OCI-LY1 (cell line): ENCODE data around the gene EID3.

Experiments
- H2AFZ ChIP-seq: fragments of 200-600 bp; sonication (generic), shearing (Covaris generic); 2 replicates; pipeline ENCODE4 v1.6.0; 2014; ENCODE audit warnings: antibody characterized with exemption, mild to moderate bottlenecking, low read length
- H3F3A ChIP-seq: fragments of 200-600 bp; sonication (generic), shearing (Covaris generic); 2 replicates; pipeline ENCODE4 v1.6.0; 2014; ENCODE audit warnings: mild to moderate bottlenecking, antibody characterized with exemption, low read length, moderate library complexity; ENCODE audit not compliant: insufficient read depth
- H3K27ac ChIP-seq: fragments of 200-600 bp; sonication (generic); 2 replicates; pipeline ENCODE4 v1.5.1; 2014; ENCODE audit warnings: low read length, mixed run types, mild to moderate bottlenecking, low read depth; ENCODE audit not compliant: poor library complexity, severe bottlenecking
- H3K27me3 ChIP-seq: fragments of 200-600 bp; sonication (generic); 2 replicates; pipeline ENCODE4 v1.6.0; 2014; ENCODE audit warnings: antibody characterized with exemption, mild to moderate bottlenecking, low read length, moderate library complexity; ENCODE audit not compliant: insufficient read depth
- H3K36me3 ChIP-seq: fragments of 200-600 bp; sonication (generic); 2 replicates; pipeline ENCODE4 v1.6.1; 2014; ENCODE audit warnings: mild to moderate bottlenecking, antibody characterized with exemption, low read length, moderate library complexity, mixed read lengths; ENCODE audit not compliant: insufficient read depth
- H3K4me1 ChIP-seq: fragments of 200-600 bp; sonication (generic); 2 replicates; pipeline ENCODE4 v1.5.1; 2014; ENCODE audit warnings: mild to moderate bottlenecking, low read length, moderate library complexity; ENCODE audit not compliant: insufficient read depth, severe bottlenecking
- H3K4me2 ChIP-seq: fragments of 200-600 bp; sonication (generic), shearing (Covaris generic); 2 replicates; pipeline ENCODE4 v1.6.1; 2014; ENCODE audit warnings: low read length
- H3K4me3 ChIP-seq: fragments of 200-600 bp; sonication (generic); 2 replicates; pipeline ENCODE4 v1.5.1; 2014; ENCODE audit warnings: low read length, low read depth, mild to moderate bottlenecking, mixed read lengths; ENCODE audit not compliant: poor library complexity, severe bottlenecking
- H3K79me2 ChIP-seq: fragments of 200-600 bp; shearing (Covaris generic); 2 replicates; pipeline ENCODE4 v1.6.1; 2016; ENCODE audit warnings: mixed run types, low read length, mixed read lengths; ENCODE audit not compliant: insufficient read depth
- H3K9ac ChIP-seq: fragments of 200-600 bp; sonication (generic), shearing (Covaris generic); 2 replicates; pipeline ENCODE4 v1.6.1; 2014; ENCODE audit warnings: mild to moderate bottlenecking, low read length, mixed read lengths
- H3K9me2 ChIP-seq: fragments of 200-600 bp; sonication (generic), shearing (Covaris generic); 2 replicates; pipeline ENCODE4 v1.6.1; 2014; ENCODE audit warnings: low read depth, mild to moderate bottlenecking, low read length, mixed read lengths
- H3K9me3 ChIP-seq: fragments of 200-600 bp; shearing (Covaris generic); 2 replicates; pipeline ENCODE4 v1.6.1; 2014; ENCODE audit warnings: low read length, mixed read lengths
- H4K20me1 ChIP-seq: fragments of 200-600 bp; sonication (generic), shearing (Covaris generic); 2 replicates; pipeline ENCODE4 v1.6.0; 2016; ENCODE audit warnings: mild to moderate bottlenecking, low read length; ENCODE audit not compliant: insufficient read depth
- EZH2 ChIP-seq: fragments of 200-600 bp; sonication (generic), shearing (Covaris generic); IDR thresholded peaks from 2 replicates; pipeline ENCODE4 v1.8.0; 2017; ENCODE audit warnings: borderline replicate concordance, mixed run types, mild to moderate bottlenecking, antibody characterized with exemption, low read length, moderate library complexity, mixed read lengths
- TF ChIP-seq, protein P1 (sequence below): fragments of 200-600 bp; sonication (generic), shearing (Covaris generic); IDR thresholded peaks from 2 replicates; pipeline ENCODE4 v1.5.1; 2017; ENCODE audit warnings: mild to moderate bottlenecking, antibody characterized with exemption, low read length, moderate library complexity, mixed read lengths

The EID3 gene

GRCh38 chr12:104348283-104348993, 44.9 kb downstream of the EID3 start:
- Histone ChIP-seq H4K20me1 (no peaks in the 10 kb centered on the region), H3K36me3 (peaks cover 55% of the 10 kb centered on the region), H3K4me1 (no peaks in the 10 kb centered on the region), H3K79me2 (no peaks in the 10 kb centered on the region), H3K4me2 (no peak overlapping the region), H3K9me3 (no peaks in the 10 kb centered on the region), H3F3A (no peaks in the 10 kb centered on the region), H3K9me2 (no peaks in the 10 kb centered on the region), H3K27me3 (no peaks in the 10 kb centered on the region), H3K4me3 (no peak overlapping the region), H2AFZ (no peak overlapping the region), H3K9ac (no peak overlapping the region), H3K27ac (no peak overlapping the region)
- TF ChIP-seq EZH2: no peak

- H3K27me3 ChIP-seq: no peaks in the 10 kb centered on the region
- peaks cover 54% of the 10 kb centered on the region for H3K36me3 ChIP-seq
- no peaks in the 10 kb centered on the region for H4K20me1 ChIP-seq
- H3K4me2 ChIP-seq: no peak overlapping the region
- no peak overlapping the region for H3K9ac ChIP-seq
- TF ChIP-seq, protein P1, sequence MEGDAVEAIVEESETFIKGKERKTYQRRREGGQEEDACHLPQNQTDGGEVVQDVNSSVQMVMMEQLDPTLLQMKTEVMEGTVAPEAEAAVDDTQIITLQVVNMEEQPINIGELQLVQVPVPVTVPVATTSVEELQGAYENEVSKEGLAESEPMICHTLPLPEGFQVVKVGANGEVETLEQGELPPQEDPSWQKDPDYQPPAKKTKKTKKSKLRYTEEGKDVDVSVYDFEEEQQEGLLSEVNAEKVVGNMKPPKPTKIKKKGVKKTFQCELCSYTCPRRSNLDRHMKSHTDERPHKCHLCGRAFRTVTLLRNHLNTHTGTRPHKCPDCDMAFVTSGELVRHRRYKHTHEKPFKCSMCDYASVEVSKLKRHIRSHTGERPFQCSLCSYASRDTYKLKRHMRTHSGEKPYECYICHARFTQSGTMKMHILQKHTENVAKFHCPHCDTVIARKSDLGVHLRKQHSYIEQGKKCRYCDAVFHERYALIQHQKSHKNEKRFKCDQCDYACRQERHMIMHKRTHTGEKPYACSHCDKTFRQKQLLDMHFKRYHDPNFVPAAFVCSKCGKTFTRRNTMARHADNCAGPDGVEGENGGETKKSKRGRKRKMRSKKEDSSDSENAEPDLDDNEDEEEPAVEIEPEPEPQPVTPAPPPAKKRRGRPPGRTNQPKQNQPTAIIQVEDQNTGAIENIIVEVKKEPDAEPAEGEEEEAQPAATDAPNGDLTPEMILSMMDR: no peak
- no peak for TF ChIP-seq EZH2
- no peaks in the 10 kb centered on the region for H3K9me2 ChIP-seq
- H3K9me3 ChIP-seq: no peaks in the 10 kb centered on the region
- H3K4me3 ChIP-seq: no peak overlapping the region
- no peaks in the 10 kb centered on the region for H3K79me2 ChIP-seq
- H2AFZ ChIP-seq: no peak overlapping the region
- H3F3A ChIP-seq: no peaks in the 10 kb centered on the region
- H3K4me1 ChIP-seq: no peaks in the 10 kb centered on the region
- H3K27ac ChIP-seq: no peak overlapping the region
Observed at GRCh38 chr12:104348994-104349494, 45.5 kb downstream of the EID3 start.

DNA sequence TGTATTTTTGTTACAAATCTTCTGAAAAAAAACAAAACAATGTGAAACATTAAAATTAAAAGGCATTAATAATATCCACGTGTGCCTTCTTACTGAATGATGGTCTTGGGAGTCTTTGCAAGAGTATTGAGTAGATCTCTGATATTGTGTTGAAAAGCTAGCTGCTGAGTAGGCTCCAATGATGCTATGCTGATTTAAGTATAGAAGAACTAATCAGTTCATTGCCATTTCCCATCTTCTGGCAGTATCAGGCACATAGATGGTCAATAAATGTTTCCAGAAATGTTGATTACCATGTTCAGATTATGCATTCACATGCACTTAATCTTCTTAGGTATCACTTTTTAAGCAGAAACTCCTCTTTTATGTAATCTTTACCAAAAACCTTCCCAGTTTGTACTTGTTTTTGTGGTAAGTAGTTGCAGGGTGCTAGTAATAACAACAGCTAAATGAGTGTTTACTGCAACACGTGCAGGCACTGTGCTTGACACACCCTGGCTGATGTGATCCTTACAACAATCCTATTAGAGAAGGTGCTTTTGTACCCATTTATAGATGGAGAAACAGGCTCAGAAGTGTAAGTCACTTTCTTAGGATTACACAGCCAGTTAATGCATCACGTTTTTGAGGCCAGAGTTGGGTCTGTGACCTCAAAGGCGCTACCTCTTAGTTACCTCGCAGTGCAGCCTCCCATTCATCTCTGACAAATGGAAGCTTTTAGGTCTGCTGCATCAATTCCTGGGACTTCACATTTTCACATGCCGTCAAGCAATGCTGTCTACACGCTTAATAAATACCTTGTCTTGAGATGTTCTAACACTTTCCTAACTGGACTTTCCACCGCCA, 46.9 kb downstream of the EID3 start:
- Histone ChIP-seq H3K9me3 (no peaks in the 10 kb centered on the region), H3K4me3 (no peak overlapping the region), H3K9ac (no peak overlapping the region), H2AFZ (no peak overlapping the region), H4K20me1 (no peaks in the 10 kb centered on the region), H3K27ac (no peak overlapping the region), H3K4me2 (no peak overlapping the region), H3K9me2 (no peaks in the 10 kb centered on the region), H3K36me3 (peaks cover 46% of the 10 kb centered on the region), H3K4me1 (no peaks in the 10 kb centered on the region), H3F3A (no peaks in the 10 kb centered on the region), H3K79me2 (no peaks in the 10 kb centered on the region), H3K27me3 (no peaks in the 10 kb centered on the region)
- TF ChIP-seq, protein P1: no peak
- TF ChIP-seq EZH2: no peak
